ENCODE measurements around the gene PRSS22. TPM values are rescaled to one million over a fixed set of nuclear protein-coding genes. Genes with fewer than 3 reads are reported as not detected.

The PRSS22 gene
- total RNA-seq, 1 donor from 2014 or later = not detected

GRCh38 chr16:2829501-2830354, 28.2 kb downstream of the PRSS22 start, which contains the start of gene ZG16B:
TSS of gene ZG16B (plus strand) at chr16:2830303. CDS start at chr16:2830442, 139 bp downstream.
- no peak for DNase-seq (ENCODE audit: extremely low read depth, low read depth, low spot score)

- no peak for DNase-seq (ENCODE audit: extremely low read depth, low read depth, low spot score)
Observed at GRCh38 chr16:2828876-2829430, 29.0 kb downstream of the PRSS22 start.

GRCh38 chr16:2828521-2828840, 29.5 kb downstream of the PRSS22 start:
- DNase-seq (ENCODE audit: extremely low read depth, low read depth, low spot score) = no peak

GRCh38 chr16:2827831-2828520, 30.0 kb downstream of the PRSS22 start:
- DNase-seq (ENCODE audit: extremely low read depth, low read depth, low spot score) = no peak

GRCh38 chr16:2827374-2827791, 30.6 kb downstream of the PRSS22 start:
- no peak for DNase-seq (ENCODE audit: extremely low read depth, low read depth, low spot score)

- DNase-seq (ENCODE audit: extremely low read depth, low read depth, low spot score) = no peak
Observed at GRCh38 chr16:2826591-2827373, 31.2 kb downstream of the PRSS22 start.

- no peak for DNase-seq (ENCODE audit: extremely low read depth, low read depth, low spot score)
Observed at GRCh38 chr16:2825906-2826305, 32.1 kb downstream of the PRSS22 start.

GRCh38 chr16:2825049-2825742, 32.8 kb downstream of the PRSS22 start:
- DNase-seq (ENCODE audit: extremely low read depth, low read depth, low spot score) = no peak

GRCh38 chr16:2824626-2825025, 33.3 kb downstream of the PRSS22 start:
- DNase-seq (ENCODE audit: extremely low read depth, low read depth, low spot score) = no peak

GRCh38 chr16:2822496-2822895, 35.5 kb downstream of the PRSS22 start:
- DNase-seq (ENCODE audit: extremely low read depth, low read depth, low spot score) = no peak

GRCh38 chr16:2822158-2822495, 35.8 kb downstream of the PRSS22 start:
- no peak for DNase-seq (ENCODE audit: extremely low read depth, low read depth, low spot score)

GRCh38 chr16:2821487-2822157, 36.3 kb downstream of the PRSS22 start:
- DNase-seq (ENCODE audit: extremely low read depth, low read depth, low spot score) = no peak

GRCh38 chr16:2820836-2821486, 37.0 kb downstream of the PRSS22 start:
- no peak for DNase-seq (ENCODE audit: extremely low read depth, low read depth, low spot score)

- DNase-seq (ENCODE audit: extremely low read depth, low read depth, low spot score) = no peak
Observed at GRCh38 chr16:2819939-2820835, 37.8 kb downstream of the PRSS22 start.

GRCh38 chr16:2819179-2819938, 38.6 kb downstream of the PRSS22 start:
- no peak for DNase-seq (ENCODE audit: extremely low read depth, low read depth, low spot score)

GRCh38 chr16:2818272-2818876, 39.6 kb downstream of the PRSS22 start:
- DNase-seq (ENCODE audit: extremely low read depth, low read depth, low spot score) = no peak
